Body of pancreas (tissue), 4 donors: Measurements from ENCODE around the gene PCGF1.

ENCODE experiments used
- POLR2A ChIP-seq, 3 donors: fragments of 450-650 bp; IDR thresholded peaks; one replicate each; pipeline ENCODE4 v1.6.1; 2016; ENCODE audit warnings: antibody characterized with exemption in 3 of 3, mild to moderate bottlenecking in 2 of 3
- TF ChIP-seq, protein P1 (sequence below), 7 experiments: fragments of 450-650 bp in 4 of 7; fragments of 200-600 bp in 3 of 7; sonication (generic) in 3 of 7; IDR thresholded peaks; one replicate each; pipeline ENCODE4 v1.5.1; 2016 to 2019; ENCODE audit warnings: antibody characterized with exemption in 7 of 7

DNA sequence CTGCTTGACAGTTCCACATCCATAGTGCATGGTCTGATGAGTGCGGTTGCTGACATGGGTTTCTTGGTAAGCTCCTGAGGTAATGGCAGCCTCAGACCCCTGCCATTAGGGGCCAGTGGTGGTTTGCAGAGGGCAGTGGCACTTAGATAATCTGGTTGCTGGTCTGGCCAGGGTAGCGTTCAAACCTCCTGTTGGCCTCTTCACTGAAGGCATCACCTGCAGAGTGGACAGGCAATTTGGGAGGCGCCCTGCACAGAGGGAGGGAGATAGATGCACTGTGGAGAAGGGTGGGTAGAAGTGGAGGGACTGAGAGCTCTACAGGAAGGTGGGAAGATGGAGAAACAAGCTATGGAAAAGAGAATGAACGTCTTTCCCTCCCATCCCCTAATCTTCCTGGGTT is 26.0 kb upstream of the PCGF1 start:
- TF ChIP-seq, protein P1, sequence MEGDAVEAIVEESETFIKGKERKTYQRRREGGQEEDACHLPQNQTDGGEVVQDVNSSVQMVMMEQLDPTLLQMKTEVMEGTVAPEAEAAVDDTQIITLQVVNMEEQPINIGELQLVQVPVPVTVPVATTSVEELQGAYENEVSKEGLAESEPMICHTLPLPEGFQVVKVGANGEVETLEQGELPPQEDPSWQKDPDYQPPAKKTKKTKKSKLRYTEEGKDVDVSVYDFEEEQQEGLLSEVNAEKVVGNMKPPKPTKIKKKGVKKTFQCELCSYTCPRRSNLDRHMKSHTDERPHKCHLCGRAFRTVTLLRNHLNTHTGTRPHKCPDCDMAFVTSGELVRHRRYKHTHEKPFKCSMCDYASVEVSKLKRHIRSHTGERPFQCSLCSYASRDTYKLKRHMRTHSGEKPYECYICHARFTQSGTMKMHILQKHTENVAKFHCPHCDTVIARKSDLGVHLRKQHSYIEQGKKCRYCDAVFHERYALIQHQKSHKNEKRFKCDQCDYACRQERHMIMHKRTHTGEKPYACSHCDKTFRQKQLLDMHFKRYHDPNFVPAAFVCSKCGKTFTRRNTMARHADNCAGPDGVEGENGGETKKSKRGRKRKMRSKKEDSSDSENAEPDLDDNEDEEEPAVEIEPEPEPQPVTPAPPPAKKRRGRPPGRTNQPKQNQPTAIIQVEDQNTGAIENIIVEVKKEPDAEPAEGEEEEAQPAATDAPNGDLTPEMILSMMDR (IDR thresholded peaks at IDR 0.05), result no peak
- TF ChIP-seq POLR2A (IDR thresholded peaks at IDR 0.05), result no peak
